GM18508 (cell line): ENCODE results near the gene LY6G6F.

ENCODE experiments used
- ATAC-seq: cut with Tn5 transposase; IDR thresholded peaks from one replicate; pipeline ENCODE4 v1.9.1; 2021; ENCODE audit warnings: moderate number of reproducible peaks; ENCODE audit not compliant: insufficient read depth, unreplicated experiment

Gene LY6G6F

DNA sequence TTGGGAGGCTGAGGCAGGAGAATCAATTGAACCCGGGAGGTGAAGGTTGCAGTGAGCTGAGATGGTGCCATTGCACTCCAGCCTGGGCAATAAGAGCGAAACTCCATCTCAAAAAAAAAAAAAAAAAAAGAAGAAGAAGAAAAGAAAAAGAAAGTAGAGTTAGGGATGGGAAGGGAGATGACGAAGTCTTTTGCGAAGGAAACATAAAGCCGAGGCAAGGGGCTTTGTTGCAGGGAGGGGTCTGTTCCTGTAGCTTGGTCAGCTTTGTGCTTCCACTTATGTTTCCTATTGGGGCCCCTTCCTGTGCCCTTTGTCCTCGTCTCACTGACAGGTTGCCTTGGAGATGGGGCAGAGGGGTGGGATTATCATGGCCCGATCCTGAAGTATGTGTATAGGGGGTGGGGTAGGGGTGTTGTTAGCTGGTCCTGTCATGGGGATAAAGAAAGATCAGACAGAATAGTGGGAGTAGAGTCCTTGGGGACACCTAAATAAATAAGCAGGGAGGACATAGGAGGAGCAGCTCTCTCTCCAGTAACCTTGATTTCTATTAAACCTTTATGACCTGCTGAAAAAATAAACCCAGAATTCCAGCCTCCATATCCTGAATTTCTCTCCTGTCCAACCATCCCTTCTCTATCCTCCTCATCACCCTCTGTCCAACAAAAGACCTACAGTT, 30.8 kb downstream of the LY6G6F start:
- no peak for ATAC-seq

DNA sequence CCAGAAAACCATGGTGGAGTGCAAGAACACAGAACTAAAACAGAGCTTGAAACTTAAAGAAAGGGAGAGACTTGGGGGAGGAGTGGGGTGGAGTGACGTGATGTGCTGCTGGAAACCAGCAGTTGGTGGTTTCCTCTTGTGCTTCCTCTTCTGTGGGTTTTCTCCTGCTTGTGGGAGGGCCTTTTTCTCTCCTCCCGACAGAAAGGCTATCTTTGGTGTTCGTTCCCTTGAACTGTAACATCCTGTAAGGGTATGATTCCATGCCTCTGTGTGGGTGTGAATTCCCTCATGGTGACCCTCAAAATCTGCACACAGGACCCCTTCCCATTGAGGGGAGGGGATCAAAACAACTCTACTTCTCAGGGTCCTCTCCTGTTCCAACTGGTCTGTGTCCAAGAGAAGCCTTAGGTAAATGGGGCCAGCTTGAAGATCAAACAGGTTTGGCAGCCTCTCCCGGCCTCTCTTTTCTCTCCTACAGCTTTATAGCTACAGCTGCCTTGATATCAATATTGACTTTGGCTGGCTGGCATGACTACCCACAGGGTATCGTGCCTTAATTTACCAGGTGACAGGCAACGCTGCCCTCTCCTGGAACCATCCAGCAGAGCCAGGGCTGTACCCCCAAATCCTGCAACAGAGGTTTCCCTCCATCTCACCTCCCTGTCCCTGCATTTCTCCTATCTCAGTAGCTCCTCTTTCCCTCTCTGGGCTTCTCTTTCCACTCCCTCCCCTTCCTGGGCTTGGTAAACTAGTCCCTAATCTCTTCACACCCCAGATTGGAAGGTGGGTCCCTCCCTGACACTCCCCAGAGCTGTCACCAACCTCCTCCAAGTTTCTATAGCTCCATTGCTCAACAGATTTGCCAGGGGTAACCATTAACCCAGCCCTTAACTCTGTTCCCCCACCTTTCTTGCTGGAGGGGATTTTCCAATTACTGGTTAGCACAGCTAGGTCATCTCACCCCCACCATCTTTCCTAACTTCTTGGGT, 31.6 kb downstream of the LY6G6F start:
- no peak for ATAC-seq

DNA sequence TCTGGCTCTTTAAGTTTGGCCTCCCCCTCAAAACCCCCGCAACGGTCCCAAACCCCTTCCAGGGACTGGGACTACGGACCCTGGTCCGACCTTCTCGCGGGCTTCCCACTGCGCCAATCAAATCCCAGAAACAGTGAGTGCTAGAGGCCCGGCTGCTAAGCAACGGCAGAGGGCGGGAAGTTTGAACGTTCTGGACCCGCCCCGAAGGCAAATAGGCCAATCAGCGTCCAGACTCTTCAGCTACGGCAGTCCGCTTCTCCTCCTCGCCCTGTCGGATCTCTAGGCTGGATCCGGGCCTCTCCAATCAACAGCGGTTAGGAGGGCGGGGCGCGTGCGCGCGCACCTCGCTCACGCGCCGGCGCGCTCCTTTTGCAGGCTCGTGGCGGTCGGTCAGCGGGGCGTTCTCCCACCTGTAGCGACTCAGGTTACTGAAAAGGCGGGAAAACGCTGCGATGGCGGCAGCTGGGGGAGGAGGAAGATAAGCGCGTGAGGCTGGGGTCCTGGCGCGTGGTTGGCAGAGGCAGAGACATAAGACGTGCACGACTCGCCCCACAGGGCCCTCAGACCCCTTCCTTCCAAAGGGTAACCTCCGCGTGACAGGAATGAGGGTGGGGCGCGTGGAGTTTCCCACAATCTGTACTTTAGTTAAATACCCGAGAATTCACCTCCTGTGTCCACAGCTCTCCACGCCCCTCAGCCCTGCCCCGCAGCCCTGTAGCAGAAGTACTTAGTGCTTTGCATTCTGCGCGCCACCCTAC, 33.2 kb downstream of the LY6G6F start, which contains the start of gene MSH5:
TSS of gene MSH5 (plus strand) at position 367 of the 758 bp plus-strand sequence. CDS start 462 bp downstream, outside the sequence.
- peak; percentile 46 for ATAC-seq

DNA sequence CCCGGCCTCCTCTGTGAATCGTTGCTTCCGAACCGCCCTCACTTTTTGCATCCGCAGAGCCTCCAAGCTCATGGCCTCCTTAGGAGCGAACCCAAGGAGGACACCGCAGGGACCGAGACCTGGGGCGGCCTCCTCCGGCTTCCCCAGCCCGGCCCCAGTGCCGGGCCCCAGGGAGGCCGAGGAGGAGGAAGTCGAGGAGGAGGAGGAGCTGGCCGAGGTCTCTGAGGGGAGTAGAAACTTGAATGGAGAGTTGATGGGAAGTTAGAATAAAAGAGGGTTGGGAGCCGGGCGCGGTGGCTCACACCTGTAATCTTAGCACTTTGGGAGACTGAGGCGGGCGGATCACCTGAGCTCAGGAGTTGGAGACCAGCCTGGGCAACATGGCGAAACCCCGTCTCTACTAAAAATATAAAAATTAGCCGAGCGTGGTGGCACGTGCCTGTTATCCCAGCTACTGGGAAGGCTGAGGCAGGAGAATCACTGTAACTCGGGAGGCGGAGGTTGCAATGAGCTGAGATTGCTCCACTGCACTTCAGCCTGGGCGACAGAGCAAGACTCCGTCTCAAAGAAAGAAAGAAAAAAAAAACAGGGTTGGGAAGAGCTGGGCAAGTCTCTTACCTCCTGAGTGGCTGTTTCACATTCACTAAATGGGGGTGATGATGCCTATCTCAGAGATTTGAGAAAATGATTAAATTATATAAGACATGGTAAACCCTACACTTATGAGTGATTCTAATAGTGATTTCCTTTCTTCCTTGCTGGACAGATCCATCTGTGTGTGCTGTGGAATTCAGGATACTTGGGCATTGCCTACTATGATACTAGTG, 33.9 kb downstream of the LY6G6F start:
- no peak for ATAC-seq

DNA sequence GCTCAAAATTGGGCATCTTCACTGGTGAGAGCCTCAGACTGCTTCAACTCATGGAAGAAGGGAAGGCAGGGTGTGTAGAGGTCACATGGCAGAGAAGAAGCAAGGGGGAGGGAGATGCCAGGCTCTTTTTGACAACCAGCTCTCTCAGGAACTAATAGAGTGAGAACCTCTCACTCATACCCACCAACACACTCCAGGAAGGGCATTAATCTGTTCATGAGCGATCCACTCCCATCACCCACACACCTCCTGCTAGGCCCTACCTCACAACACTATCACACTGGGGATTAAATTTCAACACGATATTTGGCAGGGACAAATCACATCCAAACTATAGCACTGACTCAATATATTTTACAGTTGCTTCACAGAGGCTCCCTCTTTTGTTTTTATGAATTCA, 35.1 kb downstream of the LY6G6F start:
- ATAC-seq = no peak

DNA sequence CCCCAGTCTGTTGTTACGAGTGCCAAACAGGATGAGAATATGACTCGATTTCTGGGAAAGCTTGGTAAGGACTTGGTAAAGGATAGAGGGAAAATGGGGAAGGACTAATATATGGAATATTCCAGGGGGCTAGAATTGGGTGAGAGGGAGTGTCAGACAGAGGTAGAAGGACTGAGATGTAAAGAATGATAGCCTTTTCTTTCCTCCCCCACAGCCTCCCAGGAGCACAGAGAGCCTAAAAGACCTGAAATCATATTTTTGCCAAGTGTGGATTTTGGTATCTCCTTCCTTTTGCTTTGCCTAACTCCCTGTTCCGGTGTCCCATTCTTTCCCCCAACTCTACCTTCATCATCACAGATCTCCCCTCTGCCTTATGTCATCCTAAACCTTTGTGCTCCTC, 36.2 kb downstream of the LY6G6F start:
- ATAC-seq = no peak

DNA sequence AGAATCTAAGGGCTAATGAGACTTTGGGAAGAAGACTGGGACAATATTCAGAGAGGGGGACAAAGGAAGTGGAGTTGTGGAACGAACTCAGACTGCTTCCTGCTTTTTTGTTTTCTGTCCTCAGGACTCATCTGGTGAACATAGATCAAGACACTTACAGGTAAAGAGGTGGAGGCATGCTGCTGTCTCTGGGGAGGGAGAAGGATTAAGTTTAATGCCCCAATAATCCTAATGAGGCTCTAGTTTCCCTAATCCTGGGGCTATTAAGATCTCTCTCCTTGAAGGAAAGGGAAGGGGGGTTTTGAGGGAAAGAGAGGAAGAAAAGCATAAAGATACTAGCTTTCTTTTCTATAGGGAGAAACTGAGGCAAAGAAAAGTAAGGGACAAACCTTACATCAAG, 37.8 kb downstream of the LY6G6F start:
- no peak for ATAC-seq

DNA sequence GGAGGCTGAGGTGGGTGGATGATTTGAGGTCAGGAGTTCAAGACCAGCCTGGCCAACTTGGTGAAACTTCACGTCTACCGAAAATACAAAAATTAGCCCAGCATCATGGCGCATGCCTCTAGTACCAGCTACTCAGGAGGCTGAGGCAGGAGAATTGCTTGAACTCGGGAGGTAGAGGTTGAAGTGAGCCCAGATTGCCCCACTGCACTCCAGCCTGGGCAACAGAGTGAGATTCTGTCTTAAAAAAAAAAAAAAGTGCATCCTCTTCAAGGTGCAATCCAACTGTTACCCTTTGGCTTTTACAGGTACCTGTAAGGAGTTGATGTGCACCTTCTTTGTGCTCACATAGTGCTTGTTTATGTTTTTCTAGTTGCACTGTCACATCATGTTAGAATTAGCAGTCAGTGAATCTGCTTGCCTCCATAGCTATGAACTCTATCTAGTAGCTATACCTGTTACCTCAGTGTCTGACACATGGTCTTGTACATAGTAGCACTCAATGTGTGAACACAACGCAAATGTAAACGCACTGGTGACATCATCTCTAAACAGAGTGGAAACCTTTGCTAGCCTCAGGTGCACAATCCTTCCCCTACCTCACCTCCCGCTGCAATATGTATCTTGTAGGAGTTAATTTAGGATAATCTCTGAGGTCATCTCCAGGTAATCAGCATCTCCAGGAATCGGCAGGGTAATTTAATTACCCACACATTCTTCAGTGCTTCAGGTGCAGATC, 42.8 kb downstream of the LY6G6F start:
- no peak for ATAC-seq

DNA sequence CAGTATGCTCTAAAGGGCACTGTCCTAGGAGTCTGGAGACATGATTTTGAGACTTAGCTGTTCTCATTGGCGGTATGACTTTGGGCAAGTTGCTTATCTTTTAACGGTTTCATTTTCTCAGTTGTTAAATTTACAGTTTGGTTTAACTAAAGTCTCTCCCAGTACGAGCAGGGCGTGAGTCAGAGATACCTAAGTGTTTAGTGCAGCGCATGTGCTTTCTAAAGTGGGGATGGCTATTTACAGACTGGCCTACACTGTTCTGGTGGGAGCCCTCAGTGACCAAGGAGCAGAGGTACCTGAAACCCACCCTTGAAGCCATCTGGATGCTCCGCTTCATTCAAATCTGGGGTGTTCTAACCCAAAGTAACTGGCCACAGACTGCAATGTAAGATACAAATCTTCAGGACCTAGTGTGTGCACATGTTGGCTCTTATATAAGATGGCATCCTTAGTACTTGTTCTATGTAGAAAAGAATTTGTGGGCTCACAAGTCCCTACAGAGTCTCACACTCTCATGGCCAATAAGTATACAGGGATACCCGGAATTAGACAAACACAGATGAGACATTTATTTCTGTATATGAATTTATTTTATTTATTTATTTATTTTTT, 43.9 kb downstream of the LY6G6F start:
- ATAC-seq = no peak

DNA sequence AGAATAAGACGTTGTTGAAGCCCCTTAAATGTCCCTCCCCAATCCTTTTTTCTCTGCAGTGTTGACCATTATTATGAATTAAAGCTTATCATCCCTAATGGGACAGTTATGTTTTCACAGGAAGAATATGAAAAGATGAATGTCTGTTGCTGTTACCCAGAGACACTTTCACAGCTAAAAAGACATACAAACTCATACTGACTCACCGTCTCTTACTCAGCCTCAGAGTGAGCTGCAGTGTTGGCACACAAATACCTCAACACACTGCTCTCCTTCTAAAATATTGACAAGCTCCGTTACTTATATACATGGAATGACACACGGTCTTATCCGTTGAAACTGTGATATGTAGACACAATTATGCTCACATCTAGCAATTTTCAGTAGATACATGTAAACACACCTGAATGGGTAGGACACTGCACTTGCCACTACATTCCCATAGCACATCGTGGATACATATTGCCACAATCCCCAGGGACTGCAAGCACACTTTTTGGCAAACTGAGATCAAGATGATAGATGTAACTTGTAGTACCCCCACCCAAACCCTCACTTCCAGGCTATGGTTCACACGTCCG, 46.2 kb downstream of the LY6G6F start:
- ATAC-seq = no peak

DNA sequence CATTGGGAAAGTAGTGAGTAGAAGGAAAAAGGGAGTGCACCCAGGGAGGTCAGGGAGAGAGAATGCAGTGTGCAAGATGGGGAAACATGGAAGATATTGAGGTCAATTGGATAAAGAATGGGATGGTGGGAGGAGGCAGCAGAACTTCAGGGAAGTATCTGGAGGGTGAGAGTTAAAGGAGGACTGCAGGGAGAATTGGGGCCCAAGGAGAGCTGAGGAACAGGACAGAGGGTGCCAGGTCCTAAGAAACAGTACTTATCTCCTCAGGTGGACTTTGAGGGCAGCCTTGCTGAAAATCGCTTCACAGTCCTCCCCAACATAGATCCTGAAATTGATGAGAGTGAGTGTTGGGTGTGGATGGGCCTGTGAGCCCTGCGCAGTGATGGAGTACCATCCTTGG, 51.6 kb downstream of the LY6G6F start:
- no peak for ATAC-seq
